SK-N-SH treated with all-trans-retinoic acid at 6 μM for 48 hours (cell line): Measurements from ENCODE around the gene UMPS.
"Not testable (repeated sequence)": the region's sequence is repeated elsewhere in the genome, so short reads cannot be mapped to it uniquely, and the experiment has no call there.

ENCODE experiments used
- ATAC-seq: fragments of 200-7000 bp; cut with Tn5 transposase; 3 replicates; pipeline ENCODE4 v1.9.1; 2020; ENCODE audit warnings: mild to moderate bottlenecking, moderate library complexity
- ARNTL ChIP-seq: fragments of 450-650 bp; formaldehyde crosslinking; IDR thresholded peaks from 2 replicates; pipeline ENCODE4 v1.5.0; 2020; ENCODE audit warnings: low read depth, mild to moderate bottlenecking, moderate library complexity, borderline replicate concordance
- BACH2 ChIP-seq: fragments of 250-450 bp; sonication (Bioruptor Pico); IDR thresholded peaks from 2 replicates; pipeline ENCODE4 v1.9.0; 2021; ENCODE audit warnings: mild to moderate bottlenecking, borderline replicate concordance
- CREB5 ChIP-seq: fragments of 250-450 bp; sonication (Bioruptor Pico); IDR thresholded peaks from 2 replicates; pipeline ENCODE4 v1.5.1; 2020; ENCODE audit warnings: low read depth, mild to moderate bottlenecking, moderate library complexity
- CSDC2 ChIP-seq: fragments of 250-450 bp; sonication (Bioruptor Pico); IDR thresholded peaks from 2 replicates; pipeline ENCODE4 v1.5.0; 2020; ENCODE audit warnings: mild to moderate bottlenecking, moderate library complexity
- ESRRG ChIP-seq: fragments of 250-450 bp; sonication (Bioruptor Pico); IDR thresholded peaks from 2 replicates; pipeline ENCODE4 v1.6.1; 2021; ENCODE audit warnings: mild to moderate bottlenecking
- GLIS3 ChIP-seq: fragments of 250-450 bp; sonication (Bioruptor Pico); IDR thresholded peaks from 2 replicates; pipeline ENCODE4 v1.5.0; 2020; ENCODE audit warnings: mild to moderate bottlenecking, moderate library complexity
- ISL1 ChIP-seq: fragments of 250-450 bp; sonication (Bioruptor Pico); IDR thresholded peaks from 2 replicates; pipeline ENCODE4 v2.1.2; 2022; ENCODE audit warnings: mild to moderate bottlenecking, moderate library complexity
- OSR1 ChIP-seq: fragments of 250-450 bp; sonication (Bioruptor Pico); IDR thresholded peaks from 2 replicates; pipeline ENCODE4 v1.8.0; 2022; ENCODE audit warnings: moderate library complexity, mild to moderate bottlenecking, inconsistent platforms
- PATZ1 ChIP-seq: fragments of 250-450 bp; sonication (Bioruptor Pico); IDR thresholded peaks from 2 replicates; pipeline ENCODE4 v1.8.0; 2020; ENCODE audit warnings: mild to moderate bottlenecking, moderate library complexity, borderline replicate concordance
- POU6F1 ChIP-seq: fragments of 250-450 bp; sonication (Bioruptor Pico); IDR thresholded peaks from 2 replicates; pipeline ENCODE4 v1.8.0; 2021; ENCODE audit warnings: low read depth, mild to moderate bottlenecking, moderate library complexity, borderline replicate concordance
- PPARA ChIP-seq: fragments of 250-450 bp; sonication (Bioruptor Pico); IDR thresholded peaks from 2 replicates; pipeline ENCODE4 v1.5.0; 2020; ENCODE audit warnings: mild to moderate bottlenecking, borderline replicate concordance
- RARB ChIP-seq: fragments of 250-450 bp; sonication (Bioruptor Pico); IDR thresholded peaks from 2 replicates; pipeline ENCODE4 v1.8.0; 2021; ENCODE audit warnings: mild to moderate bottlenecking, moderate library complexity
- SNAI2 ChIP-seq: fragments of 250-450 bp; sonication (Bioruptor Pico); IDR thresholded peaks from 2 replicates; pipeline ENCODE4 v1.5.0; 2020; ENCODE audit warnings: mild to moderate bottlenecking, moderate library complexity
- TCF4 ChIP-seq: fragments of 250-450 bp; sonication (Bioruptor Pico); IDR thresholded peaks from 2 replicates; pipeline ENCODE4 v1.8.0; 2021; ENCODE audit warnings: mild to moderate bottlenecking, moderate library complexity, borderline replicate concordance
- TOX ChIP-seq: fragments of 250-450 bp; sonication (Bioruptor Pico); IDR thresholded peaks from 2 replicates; pipeline ENCODE4 v1.8.0; 2021; ENCODE audit warnings: mild to moderate bottlenecking, moderate library complexity, borderline replicate concordance
- TSHZ2 ChIP-seq: fragments of 250-450 bp; sonication (Bioruptor Pico); IDR thresholded peaks from 2 replicates; pipeline ENCODE4 v1.5.0; 2020; ENCODE audit warnings: mild to moderate bottlenecking, moderate library complexity
- ZC3H10 ChIP-seq: fragments of 250-450 bp; sonication (Bioruptor Pico); IDR thresholded peaks from 2 replicates; pipeline ENCODE4 v1.5.1; 2021; ENCODE audit warnings: mild to moderate bottlenecking, moderate library complexity
- ZFP3 ChIP-seq: fragments of 250-450 bp; sonication (Bioruptor Pico); IDR thresholded peaks from 2 replicates; pipeline ENCODE4 v1.5.0; 2020; ENCODE audit warnings: mild to moderate bottlenecking, moderate library complexity
- ZFP30 ChIP-seq: fragments of 450-650 bp; formaldehyde crosslinking; IDR thresholded peaks from 2 replicates; pipeline ENCODE4 v1.5.0; 2022; ENCODE audit warnings: mild to moderate bottlenecking, moderate library complexity
- ZNF565 ChIP-seq: fragments of 450-650 bp; formaldehyde crosslinking; conservative IDR thresholded peaks from 2 replicates; pipeline ENCODE4 v1.5.0; 2020; ENCODE audit warnings: low read depth, mild to moderate bottlenecking, moderate library complexity
- ZNF70 ChIP-seq: fragments of 450-650 bp; formaldehyde crosslinking; IDR thresholded peaks from 2 replicates; pipeline ENCODE4 v1.5.0; 2020; ENCODE audit warnings: mild to moderate bottlenecking, moderate library complexity
- ZNF8 ChIP-seq: fragments of 450-650 bp; formaldehyde crosslinking; IDR thresholded peaks from 2 replicates; pipeline ENCODE4 v1.5.0; 2020; ENCODE audit warnings: mild to moderate bottlenecking, moderate library complexity

UMPS gene

GRCh38 chr3:124745756-124746155 is 15.5 kb downstream of the UMPS start:
- no peak for ATAC-seq

GRCh38 chr3:124747111-124747981 is 17.1 kb downstream of the UMPS start:
- TF ChIP-seq PATZ1 (CRISPR knock-in tag), result no peak
- no peak for TF ChIP-seq ZFP3
- no peak for TF ChIP-seq TOX
- TF ChIP-seq RARB, result no peak
- no peak for TF ChIP-seq ARNTL (CRISPR knock-in tag)
- TF ChIP-seq, all 23 proteins: peak for 0
- ATAC-seq, result peak; percentile 34; the same call in 2 of the 3 replicates

More at GRCh38 chr3:124745756-124746155, 15.5 kb downstream of the UMPS start:
- no peak for TF ChIP-seq TOX

GRCh38 chr3:124748560-124749198 is 18.4 kb downstream of the UMPS start:
- no peak for TF ChIP-seq GLIS3 (CRISPR knock-in tag)
- no peak for TF ChIP-seq ISL1 (CRISPR knock-in tag)
- no peak for TF ChIP-seq ARNTL (CRISPR knock-in tag)
- TF ChIP-seq ZFP3, result no peak
- TF ChIP-seq POU6F1 (CRISPR knock-in tag), result no peak
- no peak for TF ChIP-seq PPARA (CRISPR knock-in tag)
- no peak for TF ChIP-seq SNAI2 (CRISPR knock-in tag)
- no peak for TF ChIP-seq ZNF565 (CRISPR knock-in tag)
- TF ChIP-seq CREB5, result no peak
- no peak for TF ChIP-seq ZC3H10
- TF ChIP-seq ZNF70 (CRISPR knock-in tag), result no peak
- no peak for TF ChIP-seq TOX
- TF ChIP-seq, all 23 proteins: peak for 0
- no peak; the same call in 1 of the 3 replicates for ATAC-seq

GRCh38 chr3:124749877-124750276 is 19.6 kb downstream of the UMPS start:
- not testable (repeated sequence) for ATAC-seq

- no peak for TF ChIP-seq ZC3H10
- no peak for TF ChIP-seq SNAI2 (CRISPR knock-in tag)
- TF ChIP-seq TCF4 (CRISPR knock-in tag), result no peak
- no peak for TF ChIP-seq ZFP30 (CRISPR knock-in tag)
- no peak for TF ChIP-seq ZFP3
- TF ChIP-seq BACH2, result no peak
- TF ChIP-seq CSDC2 (CRISPR knock-in tag), result no peak
- no peak for TF ChIP-seq RARB
- no peak for TF ChIP-seq ZNF70 (CRISPR knock-in tag)
- TF ChIP-seq PATZ1 (CRISPR knock-in tag), result no peak
- TF ChIP-seq PPARA (CRISPR knock-in tag), result no peak
- no peak for TF ChIP-seq OSR1 (CRISPR knock-in tag)
- no peak for TF ChIP-seq ZNF565 (CRISPR knock-in tag)
- no peak for TF ChIP-seq CREB5
- TF ChIP-seq ESRRG, result no peak
- TF ChIP-seq ZNF8, result no peak
- no peak for TF ChIP-seq ISL1 (CRISPR knock-in tag)
- TF ChIP-seq TSHZ2 (CRISPR knock-in tag), result no peak
- no peak for ATAC-seq
These were observed 21.2 kb downstream of the UMPS start for GRCh38 chr3:124751501-124751900.
